ENCODE results near the gene DSCAM.

DSCAM gene

GRCh38 chr21:40819071-40819900 is 27.7 kb downstream of the DSCAM start:
- DNase-seq (ENCODE audit: low read depth in 1 of 2, low spot score in 1 of 2): no peak
- TF ChIP-seq GABPA (IDR thresholded peaks at IDR 0.05; ENCODE audit: low read depth) (no peak), SPI1 (IDR thresholded peaks at IDR 0.05; ENCODE audit: borderline replicate concordance, low read depth) (no peak), POLR2AphosphoS5 (IDR thresholded peaks at IDR 0.05; ENCODE audit: low read depth) (no peak), REST (IDR thresholded peaks at IDR 0.05; ENCODE audit: insufficient replicate concordance, low read depth) (no peak), CTCF (IDR thresholded peaks at IDR 0.05; ENCODE audit: insufficient read depth, low read length) (no peak)
- Histone ChIP-seq H3K27me3 (ENCODE audit: insufficient read depth, poor library complexity, severe bottlenecking) (no peaks in the 10 kb centered on the region), H3K4me3 (replicated peaks; ENCODE audit: insufficient read depth, low read length) (no peak overlapping the region), H3K27ac (replicated peaks) (no peak overlapping the region)

GRCh38 chr21:40813918-40814317 is 33.0 kb downstream of the DSCAM start:
- no peak overlapping the region for H3K27ac ChIP-seq (replicated peaks)
- no peaks in the 10 kb centered on the region for H3K27me3 ChIP-seq (ENCODE audit: insufficient read depth, poor library complexity, severe bottlenecking)
- DNase-seq (ENCODE audit: low read depth in 1 of 2, low spot score in 1 of 2): no peak
- H3K4me3 ChIP-seq (replicated peaks; ENCODE audit: insufficient read depth, low read length): no peak overlapping the region
- TF ChIP-seq POLR2AphosphoS5 (IDR thresholded peaks at IDR 0.05; ENCODE audit: low read depth): no peak
- TF ChIP-seq REST (IDR thresholded peaks at IDR 0.05; ENCODE audit: insufficient replicate concordance, low read depth): no peak
- TF ChIP-seq GABPA (IDR thresholded peaks at IDR 0.05; ENCODE audit: low read depth): no peak
- no peak for TF ChIP-seq CTCF (IDR thresholded peaks at IDR 0.05; ENCODE audit: insufficient read depth, low read length)
- no peak for TF ChIP-seq SPI1 (IDR thresholded peaks at IDR 0.05; ENCODE audit: borderline replicate concordance, low read depth)

- Histone ChIP-seq H3K4me3 (replicated peaks; ENCODE audit: insufficient read depth, low read length) (no peak overlapping the region), H3K27me3 (ENCODE audit: insufficient read depth, poor library complexity, severe bottlenecking) (no peaks in the 10 kb centered on the region), H3K27ac (replicated peaks) (no peak overlapping the region)
- TF ChIP-seq POLR2AphosphoS5 (IDR thresholded peaks at IDR 0.05; ENCODE audit: low read depth): no peak
- DNase-seq (ENCODE audit: low read depth in 1 of 2, low spot score in 1 of 2): no peak
Measured at GRCh38 chr21:40809673-40810197, 37.2 kb downstream of the DSCAM start.

GRCh38 chr21:40803101-40803500 is 43.9 kb downstream of the DSCAM start:
- Histone ChIP-seq H3K27ac (replicated peaks) (no peak overlapping the region), H3K27me3 (ENCODE audit: insufficient read depth, poor library complexity, severe bottlenecking) (no peaks in the 10 kb centered on the region), H3K4me3 (replicated peaks; ENCODE audit: insufficient read depth, low read length) (no peak overlapping the region)
- DNase-seq (ENCODE audit: low read depth in 1 of 2, low spot score in 1 of 2): no peak
- TF ChIP-seq GABPA (IDR thresholded peaks at IDR 0.05; ENCODE audit: low read depth) (no peak), REST (IDR thresholded peaks at IDR 0.05; ENCODE audit: insufficient replicate concordance, low read depth) (no peak)
